Measurements from ENCODE around the gene FARP1. TPM values are rescaled to one million over a fixed set of nuclear protein-coding genes. Genes with fewer than 3 reads are reported as not detected.

Gene FARP1
- total RNA-seq, 4 donors from 2014 or later = 21.2 to 56.5 (median 35.1) TPM

- intact Hi-C loops (cut with DNase I) = loop anchor here (1.0 to 5.0 kb wide), 3 partner anchors 208 to 397 kb away; no protein-coding TSS in a partner anchor
- Histone ChIP-seq H3K4me3 (no peak overlapping the region), H3K9me3 (no peaks in the 10 kb centered on the region), H3K4me1 (peaks cover 23 to 41% (median 33%) of the 10 kb centered on the region in 4 donors), H3K27ac (replicated peaks in 1 of 4) (peak overlapping the region; percentile 48 to 69 (median 62)), H3K27me3 (no peaks in the 10 kb centered on the region), H3K36me3 (peaks cover 0 to 51% (median 41%) of the 10 kb centered on the region in 4 donors)
- WGBS = 18% methylated on average over 12 of the region's 18 CpGs
- TF ChIP-seq CTCF (IDR thresholded peaks at IDR 0.05) (peak; percentile 95 to 100 (median 96)), POLR2A (IDR thresholded peaks at IDR 0.05; ENCODE audit: low read depth) (no peak), EP300 (IDR thresholded peaks at IDR 0.05) (no peak), POLR2AphosphoS5 (IDR thresholded peaks at IDR 0.05) (peak; percentile 24 to 45)
- DNase-seq (ENCODE audit: extremely low spot score) = no peak
Measured at GRCh38 chr13:98445340-98446233, 302.7 kb downstream of the FARP1 start.

GRCh38 chr13:98446234-98446621 lies 303.3 kb downstream of the FARP1 start:
- Histone ChIP-seq H3K27me3 (no peaks in the 10 kb centered on the region), H3K9me3 (no peaks in the 10 kb centered on the region), H3K36me3 (peaks cover 0 to 46% (median 38%) of the 10 kb centered on the region in 4 donors), H3K4me3 (no peak overlapping the region), H3K27ac (replicated peaks in 1 of 4) (peak overlapping the region; percentile 48 to 69 (median 62)), H3K4me1 (peaks cover 30 to 48% (median 39%) of the 10 kb centered on the region in 4 donors)
- 90% methylated on average over 11 of the region's 11 CpGs for WGBS
- TF ChIP-seq POLR2AphosphoS5 (IDR thresholded peaks at IDR 0.05) (no peak), EP300 (IDR thresholded peaks at IDR 0.05) (no peak), POLR2A (IDR thresholded peaks at IDR 0.05; ENCODE audit: low read depth) (no peak), CTCF (IDR thresholded peaks at IDR 0.05) (no peak)
- intact Hi-C loops (cut with DNase I) = loop anchor here (5.0 kb wide), 2 partner anchors 226 to 396 kb away; no protein-coding TSS in a partner anchor
- no peak for DNase-seq (ENCODE audit: extremely low spot score)

- intact Hi-C loops (cut with DNase I) = loop anchor here (5.0 kb wide), 2 partner anchors 225 to 395 kb away; no protein-coding TSS in a partner anchor
- H3K27ac ChIP-seq (replicated peaks in 1 of 4) = peak overlapping the region in 1 of 4 donors; percentile 62
Measured at GRCh38 chr13:98447130-98447529, 304.2 kb downstream of the FARP1 start.

More at GRCh38 chr13:98447130-98447529, 304.2 kb downstream of the FARP1 start:
- Histone ChIP-seq H3K4me1 (peaks cover 39 to 57% (median 48%) of the 10 kb centered on the region in 4 donors), H3K4me3 (no peak overlapping the region), H3K36me3 (peaks cover 0 to 52% (median 37%) of the 10 kb centered on the region in 4 donors), H3K9me3 (no peaks in the 10 kb centered on the region), H3K27me3 (no peaks in the 10 kb centered on the region)
- DNase-seq (ENCODE audit: extremely low spot score) = no peak
- no peak for TF ChIP-seq POLR2AphosphoS5 (IDR thresholded peaks at IDR 0.05)
- TF ChIP-seq POLR2A (IDR thresholded peaks at IDR 0.05; ENCODE audit: low read depth) = no peak
- TF ChIP-seq CTCF (IDR thresholded peaks at IDR 0.05) = no peak
- TF ChIP-seq EP300 (IDR thresholded peaks at IDR 0.05) = no peak
- WGBS = 86% methylated on average over 4 of the region's 5 CpGs

Measured in esophagus muscularis mucosa (tissue), 4 donors.